RWPE1 (cell line): ENCODE data around the gene DUS1L.
"Not testable (repeated sequence)": the region's sequence is repeated elsewhere in the genome, so short reads cannot be mapped to it uniquely, and the experiment has no call there.

Experiments used
- CTCF ChIA-PET: fragments of 350-600 bp; sonication (Branson Sonifier 250); formaldehyde crosslinking; extraction: SDS; loops from one replicate; lab custom pipeline; 2021; lab: Yijun Ruan, JAX
- POLR2A ChIA-PET: fragments of 400-600 bp; formaldehyde crosslinking; extraction: SDS; loops from one replicate; lab custom pipeline; 2020; ENCODE audit warnings: antibody characterized with exemption; ENCODE audit not compliant: low non-redundant PET; lab: Yijun Ruan, JAX
- DNase-seq: peaks from one replicate; pipeline ENCODE4 v3.0.0; 2012; ENCODE audit warnings: low spot score
- H3K27ac ChIP-seq: fragments of 450-650 bp; 2 replicates; pipeline ENCODE4 v1.5.1; 2017
- CTCF ChIP-seq: fragments of 450-650 bp; conservative IDR thresholded peaks from 2 replicates; pipeline ENCODE4 v1.5.1; 2017; ENCODE audit warnings: low read depth, mild to moderate bottlenecking

Gene DUS1L

GRCh38 chr17:82039695-82040299, 25.8 kb downstream of the DUS1L start:
- POLR2A ChIA-PET, result no interaction called here
- no peak for TF ChIP-seq CTCF
- H3K27ac ChIP-seq, result no peak overlapping the region
- CTCF ChIA-PET, result interaction anchor here (1.8 kb wide), 1 partner anchor 9 kb away, joined by 6 read pairs; no protein-coding TSS in a partner anchor
- DNase-seq, result no peak

DNA sequence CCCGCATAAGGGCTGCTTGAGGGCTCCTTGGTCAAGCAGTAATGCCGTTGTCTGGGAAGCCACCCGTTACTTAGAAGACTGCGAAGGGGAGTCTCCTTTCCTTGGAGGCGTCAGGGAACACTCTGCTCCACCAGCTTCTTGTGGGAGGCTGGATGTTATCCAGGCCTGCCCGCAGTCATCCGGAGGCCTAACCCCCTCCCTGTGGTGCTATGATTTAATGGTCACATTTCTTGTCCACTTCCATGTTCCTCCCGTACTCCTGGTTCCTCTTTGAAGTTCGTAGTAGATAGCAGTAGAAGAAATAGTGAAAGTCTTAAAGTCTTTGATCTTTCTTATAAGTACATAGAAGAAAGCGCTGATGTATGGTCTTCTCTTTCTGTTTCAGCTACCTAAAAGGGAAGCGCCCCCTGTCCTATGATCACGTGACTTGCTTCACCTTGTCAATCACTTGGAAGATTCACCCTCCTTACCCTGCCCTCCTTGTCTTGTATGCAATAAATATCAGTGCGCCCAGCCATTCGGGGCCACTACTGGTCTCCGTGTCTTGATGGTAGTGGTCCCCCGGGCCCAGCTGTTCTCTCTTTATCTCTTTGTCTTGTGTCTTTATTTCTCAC, 26.7 kb downstream of the DUS1L start:
- POLR2A ChIA-PET, result interaction anchor here (0.7 kb wide), 1 partner anchor 10 kb away, joined by 3 read pairs; no protein-coding TSS in a partner anchor
- H3K27ac ChIP-seq, CTCF ChIA-PET, DNase-seq: not testable (repeated sequence)

GRCh38 chr17:82037889-82038195, 27.8 kb downstream of the DUS1L start:
- no peak for DNase-seq
- no peak for TF ChIP-seq CTCF
- H3K27ac ChIP-seq, result peak overlapping the region; percentile 89
- ChIA-PET POLR2A (interaction anchor here (0.6 to 1.0 kb wide), 3 partner anchors 13 to 107 kb away, joined by 4 read pairs; partner anchors contain the start of genes CENPX and LRRC45), CTCF (interaction anchor here (0.6 to 0.9 kb wide), 6 partner anchors 9 to 98 kb away, joined by 3 to 6 read pairs (median 4); partner anchors contain the start of genes ASPSCR1 and NOTUM)

- peak within 1 kb of the TSS; percentile 89 for H3K27ac ChIP-seq
- POLR2A ChIA-PET, result interaction anchor here (0.6 to 1.0 kb wide), 3 partner anchors 13 to 107 kb away, joined by 4 read pairs; partner anchors contain the start of genes CENPX and LRRC45
- peak; percentile 95 for DNase-seq
- TF ChIP-seq CTCF, result peak; percentile 96
- CTCF ChIA-PET, result interaction anchor here (0.6 to 1.3 kb wide), 8 partner anchors 8 to 286 kb away, joined by 3 to 6 read pairs (median 4); partner anchors contain the start of genes ASPSCR1 and NOTUM
These were observed 28.3 kb downstream of the DUS1L start, which contains the start of gene DCXR for GRCh38 chr17:82037092-82037888. TSS of gene DCXR (minus strand) at chr17:82037697. CDS start at chr17:82037682, 15 bp downstream.

GRCh38 chr17:82036634-82037091, 28.9 kb downstream of the DUS1L start:
- DNase-seq, result no peak
- peak overlapping the region; percentile 89 for H3K27ac ChIP-seq
- ChIA-PET POLR2A (no interaction called here), CTCF (interaction anchor here (0.6 to 1.3 kb wide), 2 partner anchors 9 to 287 kb away, joined by 3 to 5 read pairs; no protein-coding TSS in a partner anchor)
- TF ChIP-seq CTCF, result no peak

- DNase-seq, result no peak
- POLR2A ChIA-PET, result no interaction called here
- CTCF ChIA-PET, result interaction anchor here (0.6 to 1.3 kb wide), 2 partner anchors 9 to 288 kb away, joined by 3 to 5 read pairs; no protein-coding TSS in a partner anchor
- TF ChIP-seq CTCF, result no peak
- peak overlapping the region; percentile 89 for H3K27ac ChIP-seq
These were observed 29.5 kb downstream of the DUS1L start for GRCh38 chr17:82035956-82036633.
